HTR-8/SVneo (cell line): Measurements from ENCODE around the gene EWSR1.
"Not testable (repeated sequence)": the region's sequence is repeated elsewhere in the genome, so short reads cannot be mapped to it uniquely, and the experiment has no call there.

Source experiments
- DNase-seq: peaks from one replicate; pipeline ENCODE4 v3.0.0; 2011; ENCODE audit warnings: low spot score, mixed read lengths; ENCODE audit not compliant: insufficient read length
- FAIRE-seq: peaks from 2 replicates; lab custom pipeline; 2011; peaks lifted over from hg19 to GRCh38; lab: Jason Lieb, UNC

Gene EWSR1, protein sequence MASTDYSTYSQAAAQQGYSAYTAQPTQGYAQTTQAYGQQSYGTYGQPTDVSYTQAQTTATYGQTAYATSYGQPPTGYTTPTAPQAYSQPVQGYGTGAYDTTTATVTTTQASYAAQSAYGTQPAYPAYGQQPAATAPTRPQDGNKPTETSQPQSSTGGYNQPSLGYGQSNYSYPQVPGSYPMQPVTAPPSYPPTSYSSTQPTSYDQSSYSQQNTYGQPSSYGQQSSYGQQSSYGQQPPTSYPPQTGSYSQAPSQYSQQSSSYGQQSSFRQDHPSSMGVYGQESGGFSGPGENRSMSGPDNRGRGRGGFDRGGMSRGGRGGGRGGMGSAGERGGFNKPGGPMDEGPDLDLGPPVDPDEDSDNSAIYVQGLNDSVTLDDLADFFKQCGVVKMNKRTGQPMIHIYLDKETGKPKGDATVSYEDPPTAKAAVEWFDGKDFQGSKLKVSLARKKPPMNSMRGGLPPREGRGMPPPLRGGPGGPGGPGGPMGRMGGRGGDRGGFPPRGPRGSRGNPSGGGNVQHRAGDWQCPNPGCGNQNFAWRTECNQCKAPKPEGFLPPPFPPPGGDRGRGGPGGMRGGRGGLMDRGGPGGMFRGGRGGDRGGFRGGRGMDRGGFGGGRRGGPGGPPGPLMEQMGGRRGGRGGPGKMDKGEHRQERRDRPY

DNA sequence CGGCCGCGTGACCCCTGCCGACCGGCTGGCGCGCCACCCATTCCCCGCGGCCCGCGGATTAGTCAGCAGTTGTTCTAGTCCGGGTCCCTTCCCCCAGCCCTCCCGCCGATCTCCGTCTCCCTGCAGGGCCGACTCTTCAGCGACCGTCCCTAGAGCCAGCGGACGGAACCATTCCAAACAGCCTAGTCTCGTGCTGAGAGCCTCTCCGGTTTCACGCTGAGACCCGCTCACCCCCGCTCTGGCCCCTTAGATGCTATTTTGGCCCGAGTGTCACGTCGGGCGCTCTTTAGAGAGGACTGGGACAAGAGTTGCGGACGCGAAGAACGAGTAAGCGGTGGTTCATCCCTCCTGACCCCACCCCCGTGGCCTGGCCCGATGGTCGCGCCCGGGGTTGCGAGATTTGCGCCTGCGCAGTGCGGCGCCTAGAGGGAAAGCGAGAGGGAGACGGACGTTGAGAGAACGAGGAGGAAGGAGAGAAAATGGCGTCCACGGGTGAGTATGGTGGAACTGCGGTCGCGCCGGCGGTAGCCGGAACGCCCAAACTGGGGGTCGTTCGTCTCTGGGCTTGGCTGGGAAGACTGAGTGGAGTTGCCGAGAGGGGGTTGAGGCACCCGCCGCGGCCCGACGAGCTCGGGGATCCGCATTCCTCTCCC is at the start of gene EWSR1, which contains the start of gene RHBDD3:
Gene EWSR1, plus strand, starts transcription at position 411 of the 653 bp plus-strand sequence. Its CDS starts 69 bp downstream, at position 480.
Gene RHBDD3, minus strand, starts transcription at position 124 of the 653 bp plus-strand sequence. CDS start 2,355 bp downstream, outside the sequence.
- DNase-seq: peak; percentile 80
- peak; percentile 49 for FAIRE-seq

GRCh38 chr22:29218758-29219408 is 49.2 kb upstream of the EWSR1 start:
- no peak for FAIRE-seq

GRCh38 chr22:29219409-29219782 is 48.7 kb upstream of the EWSR1 start:
- not testable (repeated sequence) for FAIRE-seq, DNase-seq

More at GRCh38 chr22:29218758-29219408, 49.2 kb upstream of the EWSR1 start:
- no peak for DNase-seq

DNA sequence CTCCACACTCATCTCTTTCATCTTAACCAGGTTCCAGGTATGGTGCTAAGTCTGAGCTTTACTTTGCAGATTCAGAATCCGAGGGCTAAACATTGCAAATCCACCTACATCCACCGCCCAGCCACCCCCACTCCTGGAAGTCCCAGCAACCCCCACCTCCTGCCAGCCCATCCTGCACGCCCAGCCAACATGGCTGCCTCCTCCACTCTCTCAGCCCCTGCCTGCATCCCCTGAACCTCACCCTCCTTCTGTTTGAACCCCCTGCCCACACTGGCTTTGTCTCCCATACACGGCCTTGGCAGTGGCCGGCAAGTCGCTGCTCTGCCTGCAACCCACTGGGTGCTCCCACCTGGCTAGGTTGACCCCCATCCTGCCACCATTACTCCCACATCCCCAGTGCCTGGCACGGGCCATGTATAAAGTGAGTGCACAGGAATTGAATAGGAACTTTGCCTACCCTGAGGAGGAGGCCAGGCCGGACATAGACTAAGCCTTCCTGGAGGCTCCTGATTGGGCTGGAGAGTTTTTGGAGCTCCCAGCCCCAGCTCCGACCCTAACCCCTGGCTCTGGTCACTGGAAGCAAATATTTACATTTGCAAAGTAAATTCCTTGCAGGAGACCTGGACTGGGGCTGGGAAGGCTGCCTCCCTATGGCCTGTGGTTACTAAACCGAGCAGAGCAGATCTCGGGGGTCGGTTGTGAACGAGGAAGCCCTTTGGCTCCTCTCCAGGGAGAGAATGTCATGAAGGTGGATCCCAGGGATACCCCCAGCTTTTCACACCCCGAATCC is 48.0 kb upstream of the EWSR1 start:
- no peak for DNase-seq
- no peak for FAIRE-seq

GRCh38 chr22:29224121-29224858 is 43.8 kb upstream of the EWSR1 start:
- DNase-seq (no peak), FAIRE-seq (no peak)

GRCh38 chr22:29224859-29225410 is 43.1 kb upstream of the EWSR1 start:
- DNase-seq: no peak
- FAIRE-seq: no peak

DNA sequence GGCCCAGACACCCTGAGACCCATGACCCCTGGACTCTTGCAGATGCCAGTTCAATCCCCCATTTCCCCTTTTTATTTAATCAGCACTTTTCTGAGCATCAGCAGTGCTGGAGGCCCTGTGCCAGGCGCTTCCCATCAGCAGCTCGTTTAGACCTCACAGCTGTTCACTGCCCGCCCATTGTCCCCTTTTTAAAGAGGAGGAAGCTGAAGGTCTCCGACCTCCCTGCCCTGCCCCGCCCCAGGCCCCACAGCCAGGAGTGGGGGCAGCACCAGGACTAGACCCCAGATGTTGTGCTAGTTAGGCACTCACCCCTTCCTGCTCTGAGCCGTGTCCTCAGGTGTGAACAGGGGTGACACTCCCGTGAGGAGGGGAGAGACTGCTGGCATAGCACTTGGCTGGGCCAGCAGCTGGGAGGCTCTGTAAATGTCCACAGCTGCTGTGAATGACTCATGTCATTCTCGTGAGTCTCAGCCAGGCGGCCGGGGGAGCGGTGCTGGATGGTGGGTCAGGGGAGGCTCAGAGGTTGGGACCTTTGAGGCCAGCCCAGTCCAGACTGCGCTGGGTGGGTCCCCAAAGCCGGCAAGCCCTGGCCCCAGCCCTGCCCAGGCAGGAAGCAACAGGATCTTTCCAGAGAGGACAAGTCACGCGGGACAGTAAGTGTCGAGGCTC is 42.5 kb upstream of the EWSR1 start:
- FAIRE-seq (no peak), DNase-seq (no peak)

- DNase-seq (no peak), FAIRE-seq (no peak)
These were observed 41.6 kb upstream of the EWSR1 start for GRCh38 chr22:29226351-29226981.

DNA sequence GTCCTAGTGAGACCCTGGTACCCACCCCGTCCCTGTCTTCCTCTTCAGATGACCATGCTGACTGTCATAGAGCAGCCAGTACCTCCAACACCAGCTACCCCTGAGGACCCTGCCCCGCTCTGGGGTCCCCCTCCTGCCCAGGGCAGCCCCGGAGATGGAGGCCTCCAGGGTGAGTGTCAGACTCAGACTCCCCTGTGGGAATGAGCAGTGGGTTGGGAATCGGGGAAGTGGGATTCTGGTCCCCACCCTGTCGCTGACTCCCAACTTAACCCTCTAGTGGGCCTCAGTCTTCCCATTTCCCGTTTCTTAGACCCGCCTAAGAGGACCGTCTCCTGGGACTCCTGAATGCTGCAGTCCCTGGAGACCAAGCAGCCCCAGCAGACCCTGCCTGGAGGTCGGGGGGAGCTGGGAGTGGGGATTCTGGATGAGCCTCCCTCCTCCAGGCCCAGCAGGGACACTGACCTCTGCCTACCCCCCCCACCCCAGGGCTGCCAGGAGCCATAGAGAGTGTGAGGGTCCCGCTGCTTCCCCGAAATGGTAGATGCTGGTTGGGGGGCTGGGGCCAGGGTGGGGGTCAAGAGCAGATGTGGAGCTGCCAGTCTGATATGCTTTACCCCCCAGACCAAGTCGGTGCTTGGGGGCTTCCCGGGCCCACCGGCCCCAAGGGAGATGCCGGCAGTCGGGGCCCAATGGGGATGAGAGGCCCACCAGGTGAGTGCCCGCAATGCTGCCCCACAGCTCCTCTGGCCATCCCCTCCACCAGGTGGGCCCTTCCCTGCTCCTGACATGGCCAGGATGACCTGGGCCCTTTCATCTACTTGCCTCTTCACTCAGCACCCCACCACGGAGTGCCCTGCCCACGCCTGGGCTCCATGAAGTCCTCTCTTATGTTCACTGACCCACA is 36.8 kb upstream of the EWSR1 start:
- DNase-seq (no peak), FAIRE-seq (no peak)

GRCh38 chr22:29231971-29232959 is 35.8 kb upstream of the EWSR1 start:
- no peak for FAIRE-seq
- no peak for DNase-seq

DNA sequence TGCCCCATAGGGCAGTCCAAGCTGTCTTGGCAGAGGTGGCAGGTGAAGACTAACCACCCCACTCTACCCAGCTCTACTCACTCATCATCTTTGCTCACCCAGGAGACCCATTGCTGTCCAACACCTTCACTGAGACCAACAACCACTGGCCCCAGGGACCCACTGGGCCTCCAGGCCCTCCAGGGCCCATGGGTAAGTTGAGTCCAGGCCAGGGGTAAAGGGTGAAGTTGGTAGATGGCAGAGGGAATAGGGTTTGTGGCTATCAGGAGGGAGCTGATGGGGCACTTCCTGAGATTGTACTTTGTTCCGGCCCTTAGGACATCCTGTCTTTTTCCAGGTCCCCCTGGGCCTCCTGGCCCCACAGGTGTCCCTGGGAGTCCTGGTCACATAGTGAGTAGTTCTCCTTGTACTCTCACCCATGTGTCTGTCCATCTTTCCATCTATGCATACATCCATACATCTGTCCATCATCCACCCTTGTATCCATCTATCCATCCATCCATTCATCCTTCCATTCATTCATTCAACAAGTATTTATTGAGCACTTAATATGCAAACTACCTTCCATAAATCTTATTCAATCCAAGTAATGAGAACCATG is 34.7 kb upstream of the EWSR1 start:
- FAIRE-seq: no peak
- no peak for DNase-seq

DNA sequence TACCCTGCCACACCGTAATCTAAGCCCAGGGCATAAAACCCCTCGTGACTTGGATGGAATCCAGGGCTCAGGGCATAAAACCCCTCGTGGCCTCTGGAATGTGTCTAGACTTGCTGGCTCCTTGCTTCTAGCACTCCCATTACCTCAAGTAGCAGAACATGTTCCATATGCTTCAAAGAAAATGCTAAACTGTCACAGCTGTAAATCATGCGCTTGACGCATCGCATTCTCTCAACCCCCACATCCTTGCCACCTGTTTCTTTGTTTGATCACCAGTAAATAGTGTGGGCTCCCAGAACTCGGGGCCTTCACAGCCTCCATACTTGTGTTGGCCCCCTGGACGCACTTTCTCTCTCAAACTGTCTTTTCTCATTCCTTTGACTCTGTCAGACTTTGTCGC is 27.6 kb upstream of the EWSR1 start:
- not testable (repeated sequence) for DNase-seq, FAIRE-seq

DNA sequence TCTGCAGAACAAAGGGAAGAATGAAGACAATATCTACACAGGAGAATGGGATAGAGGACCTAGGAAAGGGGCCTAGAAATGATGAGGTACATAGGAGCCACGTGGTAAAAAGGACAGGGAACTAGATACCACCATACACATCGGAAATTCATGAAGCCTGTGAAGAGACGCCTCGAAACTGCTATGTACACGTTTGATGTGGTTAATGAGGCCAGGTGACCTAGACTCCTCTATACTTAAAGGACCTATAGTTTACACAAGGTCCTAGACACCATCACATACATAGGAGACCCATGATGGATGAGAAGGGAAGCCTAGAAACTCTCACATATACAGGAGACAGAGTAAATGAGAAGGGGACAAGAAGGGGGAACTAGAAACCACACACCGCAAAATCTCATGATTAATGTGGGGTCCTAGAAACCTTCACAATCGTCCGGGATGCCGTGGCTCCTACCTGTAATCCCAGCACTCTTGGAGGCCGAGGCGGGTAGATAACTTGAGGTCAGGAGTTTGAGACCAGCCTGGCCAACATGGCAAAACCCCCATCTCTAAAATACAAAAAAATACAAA is 24.1 kb upstream of the EWSR1 start:
- DNase-seq (no peak), FAIRE-seq (no peak)

- DNase-seq: no peak
- FAIRE-seq: no peak
These were observed 23.1 kb upstream of the EWSR1 start for GRCh38 chr22:29244785-29245625.
